ENCODE results near the gene PCSK7.

Gene PCSK7

GRCh38 chr11:117230999-117231841, 653 bp downstream of the PCSK7 start:
- no peak for DNase-seq

- DNase-seq: no peak
Measured at GRCh38 chr11:117230286-117230961, 1.4 kb downstream of the PCSK7 start.

DNA sequence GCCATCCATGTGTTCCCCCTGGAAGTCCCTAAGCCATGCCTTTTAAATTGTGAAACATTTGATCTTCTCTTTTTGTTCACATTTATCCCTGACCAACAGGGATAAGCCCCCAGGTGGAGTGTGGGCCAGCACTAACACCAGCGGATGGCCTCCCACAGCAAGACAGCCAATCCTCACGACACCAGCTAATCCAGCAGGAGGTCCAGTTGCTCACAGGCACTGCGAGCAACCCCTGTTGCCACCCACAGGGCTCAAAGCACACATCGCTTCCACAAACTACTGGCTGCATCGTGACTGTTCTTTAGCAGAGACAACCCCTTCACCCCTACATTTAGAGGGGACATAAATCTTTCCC, 2.0 kb downstream of the PCSK7 start:
- DNase-seq: no peak

DNA sequence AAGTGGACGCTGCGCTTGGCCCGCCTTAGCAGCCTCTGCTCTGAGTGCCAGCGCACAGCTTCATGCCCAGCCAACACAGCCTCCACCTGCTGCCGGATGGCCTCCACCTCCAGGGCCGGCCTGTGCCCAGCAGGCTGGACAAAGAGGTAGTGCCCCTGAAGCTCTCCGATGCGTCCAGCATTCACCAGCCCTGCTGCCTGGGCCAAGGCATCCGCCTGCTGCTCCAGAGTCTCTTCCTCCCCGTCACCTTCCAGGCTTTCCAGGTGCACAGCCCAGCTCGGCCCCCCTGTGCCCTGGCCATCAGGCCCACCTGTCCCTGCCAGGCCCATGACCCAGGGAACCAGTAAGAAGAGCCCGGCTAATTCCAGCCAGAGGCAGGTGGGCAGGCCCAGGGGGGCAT, 2.5 kb downstream of the PCSK7 start:
- no peak for DNase-seq

DNA sequence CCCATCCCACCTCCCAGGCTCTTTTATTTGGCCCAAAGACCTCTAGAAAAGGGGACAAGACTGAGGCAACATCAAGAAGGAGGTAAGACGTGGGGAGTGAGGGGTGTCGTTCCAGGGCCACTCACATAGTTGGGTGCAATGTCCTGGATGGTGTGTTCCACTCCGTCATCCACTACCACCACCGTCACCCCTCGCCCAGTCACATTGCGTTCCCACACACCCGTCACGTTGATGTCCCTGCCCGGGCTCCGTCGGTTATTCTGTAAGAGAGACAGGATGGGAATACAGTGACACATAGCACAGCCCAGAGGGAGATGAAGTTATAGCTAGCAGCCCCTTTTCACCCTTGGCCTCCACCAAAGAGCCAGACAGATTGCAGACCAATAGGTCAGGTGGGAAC, 3.8 kb downstream of the PCSK7 start:
- no peak for DNase-seq

- peak; percentile 16 to 47 for DNase-seq
Measured at GRCh38 chr11:117226388-117227385, 5.2 kb downstream of the PCSK7 start.

DNA sequence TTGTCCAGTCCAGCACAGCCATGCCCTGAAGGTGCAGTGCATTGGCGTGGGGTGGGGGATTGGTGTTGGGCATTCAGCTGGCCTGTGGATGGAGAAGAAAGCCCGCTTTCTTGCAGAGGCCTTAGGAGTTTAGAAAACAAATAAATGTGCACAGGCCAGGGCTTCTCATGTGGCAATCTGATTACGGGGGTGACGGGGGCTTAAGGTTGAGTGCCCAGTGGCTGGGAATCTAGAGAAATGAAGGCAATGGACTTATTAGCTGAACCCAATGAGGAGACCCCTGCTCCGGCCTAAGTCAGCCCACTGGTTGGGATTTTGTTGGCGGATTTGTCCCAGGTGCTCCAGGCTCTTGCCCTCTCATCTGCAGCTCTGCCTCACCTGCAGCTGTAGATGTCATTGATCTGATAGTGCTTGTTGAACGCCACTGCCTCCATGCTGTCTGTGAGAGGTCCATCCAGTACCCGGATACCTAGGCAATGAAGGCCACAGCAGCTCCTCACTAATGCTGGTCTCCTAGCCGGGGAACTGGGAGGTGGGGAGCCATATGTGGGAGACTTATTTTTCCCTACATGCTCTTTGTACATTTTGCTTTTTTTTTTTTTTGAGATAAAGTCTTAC, 6.2 kb downstream of the PCSK7 start:
- DNase-seq: no peak

GRCh38 chr11:117223741-117224689, 7.9 kb downstream of the PCSK7 start:
- no peak for DNase-seq

GRCh38 chr11:117222991-117223740, 8.7 kb downstream of the PCSK7 start:
- DNase-seq: no peak

DNA sequence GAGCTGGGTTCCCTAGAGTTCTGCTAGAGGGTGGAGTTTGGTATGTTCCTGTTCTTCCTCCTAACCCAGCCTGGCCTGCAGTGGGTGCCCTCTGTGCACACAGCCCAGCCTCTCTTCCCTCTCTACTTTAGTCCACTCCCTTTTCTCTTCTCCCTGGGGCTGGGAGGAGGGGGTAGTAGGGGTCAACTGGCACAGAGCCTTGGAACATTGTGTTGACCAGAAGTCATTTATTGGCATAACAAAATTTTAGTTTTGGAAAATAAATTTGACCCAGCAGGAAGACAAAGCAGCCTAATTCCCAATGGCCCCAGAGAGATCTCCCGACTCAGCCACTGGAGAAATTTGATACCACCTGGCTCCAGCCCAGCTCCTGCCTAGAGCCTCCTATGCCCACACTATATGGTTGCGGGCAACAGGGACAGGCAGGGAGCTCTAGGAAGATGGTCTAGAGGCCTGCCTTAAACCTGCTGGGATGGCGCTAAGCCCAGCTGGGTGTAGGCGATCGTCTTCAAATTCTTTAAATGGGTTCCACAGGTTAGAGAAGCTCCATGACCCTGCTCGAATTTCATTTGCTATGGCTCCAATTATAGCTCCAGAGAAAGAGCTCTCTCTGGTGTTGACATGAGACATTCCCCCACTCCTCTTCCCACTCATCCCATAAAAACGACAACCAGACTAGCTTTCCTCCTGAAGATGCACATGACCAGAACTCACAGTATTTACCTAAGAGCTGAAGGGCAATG, 9.9 kb downstream of the PCSK7 start:
- peak; percentile 56 to 58 for DNase-seq

- peak in 1 of 2 experiments; percentile 35 for DNase-seq
Measured at GRCh38 chr11:117220999-117221774, 10.7 kb downstream of the PCSK7 start.

DNA sequence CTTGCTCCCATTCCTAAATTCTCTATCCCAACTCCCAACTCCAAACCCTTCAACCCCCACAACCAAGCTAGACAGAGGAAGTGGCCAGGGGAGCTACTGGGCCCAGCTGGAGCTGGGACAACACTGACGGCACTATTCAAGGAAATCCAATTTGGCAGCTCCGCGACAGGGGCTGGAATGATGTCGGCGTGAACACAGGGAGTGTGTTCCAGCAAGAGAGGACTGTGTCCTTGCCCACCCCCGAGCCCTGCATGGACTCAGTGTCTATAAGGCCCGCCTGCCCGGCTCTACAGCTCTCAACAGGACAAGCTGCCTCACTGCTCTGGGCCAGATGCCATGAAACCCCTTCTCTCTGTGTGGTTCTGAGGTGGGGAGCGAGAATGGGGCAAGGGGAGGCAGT, 11.3 kb downstream of the PCSK7 start:
- DNase-seq: no peak

DNA sequence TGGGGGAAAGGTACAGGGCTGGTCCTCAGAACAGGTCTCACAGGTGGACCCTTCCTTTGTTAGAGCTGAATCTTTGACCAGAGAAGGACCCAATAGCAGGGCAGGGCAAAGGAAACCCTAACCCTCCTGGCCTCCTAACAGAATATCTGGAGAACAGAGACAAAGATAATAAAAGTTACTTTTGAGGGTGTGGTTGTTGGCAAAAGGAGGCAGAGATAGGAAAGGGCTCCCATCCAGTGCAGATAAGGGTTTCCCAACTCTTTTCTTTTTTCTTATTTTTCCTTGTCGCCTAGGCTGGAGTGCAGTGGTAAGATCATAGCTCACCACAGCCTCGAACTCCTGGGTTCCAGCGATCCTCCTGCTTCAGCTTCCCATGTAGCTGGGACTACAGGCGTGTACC, 11.9 kb downstream of the PCSK7 start:
- DNase-seq: no peak

GRCh38 chr11:117219455-117219854, 12.4 kb downstream of the PCSK7 start:
- DNase-seq: no peak

- DNase-seq: no peak
Measured at GRCh38 chr11:117219001-117219400, 12.9 kb downstream of the PCSK7 start.

DNA sequence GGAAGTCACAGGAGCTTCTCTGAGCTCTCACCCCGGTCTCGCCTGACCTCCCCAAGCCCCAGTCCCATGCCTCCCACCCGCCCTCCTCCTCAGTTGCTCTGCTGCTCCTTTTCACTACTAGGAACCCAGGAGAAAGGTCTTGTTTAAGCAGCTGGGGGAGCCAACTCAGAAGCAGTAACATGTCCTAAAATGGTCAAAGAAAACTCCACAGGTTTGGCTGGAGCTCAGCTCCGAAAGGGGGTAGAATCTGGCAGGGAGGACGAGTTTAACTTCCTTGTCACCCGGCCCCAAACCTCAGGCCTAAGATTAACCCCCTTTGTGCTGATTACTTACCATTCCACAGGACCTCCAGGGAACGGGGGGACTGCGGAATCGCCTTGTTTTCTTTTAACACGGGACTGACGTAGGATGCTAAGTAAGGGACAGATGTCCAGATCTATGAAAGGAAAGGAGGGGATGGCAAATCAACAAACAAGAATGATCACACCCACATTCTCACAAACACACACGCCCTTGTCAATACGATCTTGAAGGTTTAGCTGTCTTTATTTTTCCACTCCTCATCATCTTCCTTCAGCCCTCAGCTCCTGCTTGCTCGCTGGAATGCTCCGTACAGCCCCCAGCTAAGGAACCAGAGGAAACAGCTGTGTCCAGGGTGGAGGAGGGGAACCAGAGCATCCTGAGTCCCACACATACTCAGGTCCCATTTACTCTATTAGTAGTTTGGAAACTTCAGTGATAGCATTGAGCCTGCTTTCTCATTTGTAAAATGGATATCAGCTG, 13.5 kb downstream of the PCSK7 start:
- no peak for DNase-seq

GRCh38 chr11:117217141-117218084, 14.5 kb downstream of the PCSK7 start:
- no peak for DNase-seq
